ENCODE data around the gene PCNX4. TPM values are rescaled to one million over a fixed set of nuclear protein-coding genes. Genes with fewer than 3 reads are reported as not detected.

Gene PCNX4
- total RNA-seq, 1 experiment from 2014 or later: 48.4 TPM

- Histone ChIP-seq H3K4me1 (ENCODE audit: control insufficient read depth in 1 of 2, insufficient read depth in 2 of 2, low read length in 2 of 2) (peaks cover 0 to 15% of the 10 kb centered on the region in 2 experiments; a peak in 2 of 4 replicates), H3K9ac (ENCODE audit: low read length) (no peak overlapping the region), H3K9me3 (ENCODE audit: control insufficient read depth in 1 of 2, insufficient read depth in 1 of 2, low read depth in 1 of 2, low read length in 2 of 2) (0 out of 4 replicates have a peak, but pooled peaks cover 0 to 5% of the 10 kb centered on the region in 2 experiments), H3K27me3 (ENCODE audit: insufficient read depth, low read length) (no peaks in the 10 kb centered on the region), H3K4me3 (replicated peaks in 1 of 2; ENCODE audit: low read depth in 1 of 2, low read length in 2 of 2) (no peak overlapping the region), H2AFZ (ENCODE audit: low read depth, low read length, poor library complexity, severe bottlenecking) (no peak overlapping the region), H3K27ac (ENCODE audit: low read depth, low read length) (no peak overlapping the region), H3K36me3 (ENCODE audit: control insufficient read depth in 1 of 2, insufficient read depth in 2 of 2, low read length in 2 of 2) (no peaks in the 10 kb centered on the region), H3K9me2 (ENCODE audit: insufficient read depth) (no peaks in the 10 kb centered on the region), H3K4me2 (ENCODE audit: low read length) (no peak overlapping the region), H3K79me2 (ENCODE audit: insufficient read depth, low read length) (no peaks in the 10 kb centered on the region), H4K20me1 (ENCODE audit: insufficient read depth) (no peaks in the 10 kb centered on the region)
- RAD21 ChIA-PET (ENCODE audit: low non-redundant PET in 1 of 2, low total read pairs in 2 of 2, uncharacterized antibody in 2 of 2, unreplicated experiment in 2 of 2): no interaction called here
- CTCF ChIA-PET: no interaction called here
- POLR2A ChIA-PET: no interaction called here
- intact Hi-C loops (cut with micrococcal nuclease): no loop called here
- ATAC-seq: no peak
- no peak for TF ChIP-seq RAD21 (IDR thresholded peaks at IDR 0.05; ENCODE audit: low read depth)
- BruUV-seq (replicated peaks): no TSS peak
- no peak for DNase-seq (ENCODE audit: low read depth, low spot score)
Observed at GRCh38 chr14:60174352-60175254, 82.9 kb downstream of the PCNX4 start.

GRCh38 chr14:60175255-60175902, 83.7 kb downstream of the PCNX4 start:
- H3K9ac ChIP-seq (ENCODE audit: low read length): no peak overlapping the region
- no peaks in the 10 kb centered on the region for H4K20me1 ChIP-seq (ENCODE audit: insufficient read depth)
- H3K9me3 ChIP-seq (ENCODE audit: control insufficient read depth in 1 of 2, insufficient read depth in 1 of 2, low read depth in 1 of 2, low read length in 2 of 2): 0 out of 4 replicates have a peak, but pooled peaks cover 0 to 5% of the 10 kb centered on the region in 2 experiments
- H3K27me3 ChIP-seq (ENCODE audit: insufficient read depth, low read length): no peaks in the 10 kb centered on the region
- H3K27ac ChIP-seq (ENCODE audit: low read depth, low read length): no peak overlapping the region
- intact Hi-C loops (cut with micrococcal nuclease): no loop called here
- ATAC-seq (no peak), DNase-seq (ENCODE audit: low read depth, low spot score) (no peak)
- peaks cover 0 to 18% of the 10 kb centered on the region in 2 experiments; a peak in 2 of 4 replicates for H3K4me1 ChIP-seq (ENCODE audit: control insufficient read depth in 1 of 2, insufficient read depth in 2 of 2, low read length in 2 of 2)
- H3K4me2 ChIP-seq (ENCODE audit: low read length): no peak overlapping the region
- H3K9me2 ChIP-seq (ENCODE audit: insufficient read depth): no peaks in the 10 kb centered on the region
- no TSS peak for BruUV-seq (replicated peaks)
- ChIA-PET CTCF (no interaction called here), POLR2A (no interaction called here), RAD21 (ENCODE audit: low non-redundant PET in 1 of 2, low total read pairs in 2 of 2, uncharacterized antibody in 2 of 2, unreplicated experiment in 2 of 2) (no interaction called here)
- TF ChIP-seq SP1 (IDR thresholded peaks at IDR 0.05; ENCODE audit: low read depth): 0 out of 2 replicates have a peak, but pooled peaks have one; percentile 30
- TF ChIP-seq POLR2AphosphoS5 (IDR thresholded peaks at IDR 0.05; ENCODE audit: low read depth, low read length): no peak
- H3K4me3 ChIP-seq (replicated peaks in 1 of 2; ENCODE audit: low read depth in 1 of 2, low read length in 2 of 2): no peak overlapping the region
- H2AFZ ChIP-seq (ENCODE audit: low read depth, low read length, poor library complexity, severe bottlenecking): no peak overlapping the region
- no peaks in the 10 kb centered on the region for H3K36me3 ChIP-seq (ENCODE audit: control insufficient read depth in 1 of 2, insufficient read depth in 2 of 2, low read length in 2 of 2)
- no peaks in the 10 kb centered on the region for H3K79me2 ChIP-seq (ENCODE audit: insufficient read depth, low read length)

All from HCT116 (cell line).